ENCODE measurements around the gene AIRE. TPM values are rescaled to one million over a fixed set of nuclear protein-coding genes. Genes with fewer than 3 reads are reported as not detected.

The AIRE gene
- total RNA-seq, 4 donors from 2014 or later = not detected

- DNase-seq (no peak), ATAC-seq (no peak)
- no peaks in the 10 kb centered on the region for H3K27me3 ChIP-seq
- H3K9me3 ChIP-seq = no peaks in the 10 kb centered on the region
- peaks cover 0 to 4% of the 10 kb centered on the region in 2 donors for H3K4me1 ChIP-seq
- intact Hi-C loops (cut with DNase I; ENCODE audit: low total_unique reads) (no loop called here), in situ Hi-C loops (cut with MboI; ENCODE audit: low sequenced_read_pairs in 4 of 4) (no loop called here)
- TF ChIP-seq POLR2A (IDR thresholded peaks at IDR 0.05) (no peak), CTCF (IDR thresholded peaks at IDR 0.05 in 4 of 5, conservative IDR thresholded peaks at IDR 0.05 in 1 of 5) (no peak)
- no peak overlapping the region for H3K4me3 ChIP-seq
- H3K27ac ChIP-seq = no peak overlapping the region
- H3K36me3 ChIP-seq = no peaks in the 10 kb centered on the region
Observed at GRCh38 chr21:44306936-44307704, 21.4 kb downstream of the AIRE start.

- Histone ChIP-seq H3K9me3 (no peaks in the 10 kb centered on the region), H3K27ac (no peak overlapping the region), H3K4me1 (no peaks in the 10 kb centered on the region), H3K27me3 (no peaks in the 10 kb centered on the region), H3K4me3 (no peak overlapping the region), H3K36me3 (no peaks in the 10 kb centered on the region)
- DNase-seq (no peak), ATAC-seq (no peak)
- intact Hi-C loops (cut with DNase I; ENCODE audit: low total_unique reads) (loop anchor here (10.0 kb wide), 1 partner anchor 64 kb away; no protein-coding TSS in a partner anchor), in situ Hi-C loops (cut with MboI; ENCODE audit: low sequenced_read_pairs in 4 of 4) (no loop called here)
- TF ChIP-seq POLR2A (IDR thresholded peaks at IDR 0.05) (no peak), CTCF (IDR thresholded peaks at IDR 0.05 in 4 of 5, conservative IDR thresholded peaks at IDR 0.05 in 1 of 5) (no peak)
Observed at GRCh38 chr21:44310628-44311507, 25.2 kb downstream of the AIRE start.

GRCh38 chr21:44312089-44312488 is 26.4 kb downstream of the AIRE start:
- Histone ChIP-seq H3K4me3 (no peak overlapping the region), H3K36me3 (no peaks in the 10 kb centered on the region), H3K9me3 (no peaks in the 10 kb centered on the region), H3K4me1 (no peaks in the 10 kb centered on the region), H3K27me3 (no peaks in the 10 kb centered on the region), H3K27ac (no peak overlapping the region)
- in situ Hi-C loops (cut with MboI; ENCODE audit: low sequenced_read_pairs in 4 of 4) = no loop called here
- no peak for TF ChIP-seq CTCF (IDR thresholded peaks at IDR 0.05 in 4 of 5, conservative IDR thresholded peaks at IDR 0.05 in 1 of 5)
- TF ChIP-seq POLR2A (IDR thresholded peaks at IDR 0.05) = no peak
- ATAC-seq (no peak), DNase-seq (no peak)
- intact Hi-C loops (cut with DNase I; ENCODE audit: low total_unique reads) = loop anchor here (10.0 kb wide), 1 partner anchor 63 kb away; no protein-coding TSS in a partner anchor

- Histone ChIP-seq H3K27ac (no peak overlapping the region), H3K4me1 (no peaks in the 10 kb centered on the region), H3K36me3 (no peaks in the 10 kb centered on the region), H3K9me3 (no peaks in the 10 kb centered on the region), H3K4me3 (no peak overlapping the region), H3K27me3 (no peaks in the 10 kb centered on the region)
- TF ChIP-seq POLR2A (IDR thresholded peaks at IDR 0.05) (no peak), CTCF (IDR thresholded peaks at IDR 0.05 in 4 of 5, conservative IDR thresholded peaks at IDR 0.05 in 1 of 5) (no peak)
- no peak for DNase-seq
- intact Hi-C loops (cut with DNase I; ENCODE audit: low total_unique reads) = loop anchor here (10.0 kb wide), 1 partner anchor 62 kb away; no protein-coding TSS in a partner anchor
- no peak for ATAC-seq
- in situ Hi-C loops (cut with MboI; ENCODE audit: low sequenced_read_pairs in 4 of 4) = no loop called here
Observed at GRCh38 chr21:44312716-44313115, 27.0 kb downstream of the AIRE start.

Measured in gastrocnemius medialis (tissue), 4 donors.